HG03378 (cell line): ENCODE data around the gene ARR3.
"Not testable (repeated sequence)": the region's sequence is repeated elsewhere in the genome, so short reads cannot be mapped to it uniquely, and the experiment has no call there.

ENCODE experiments used
- ATAC-seq: cut with Tn5 transposase; IDR thresholded peaks from one replicate; pipeline ENCODE4 v1.9.1; 2021; ENCODE audit warnings: mild to moderate bottlenecking, moderate library complexity; ENCODE audit not compliant: unreplicated experiment

The ARR3 gene

DNA sequence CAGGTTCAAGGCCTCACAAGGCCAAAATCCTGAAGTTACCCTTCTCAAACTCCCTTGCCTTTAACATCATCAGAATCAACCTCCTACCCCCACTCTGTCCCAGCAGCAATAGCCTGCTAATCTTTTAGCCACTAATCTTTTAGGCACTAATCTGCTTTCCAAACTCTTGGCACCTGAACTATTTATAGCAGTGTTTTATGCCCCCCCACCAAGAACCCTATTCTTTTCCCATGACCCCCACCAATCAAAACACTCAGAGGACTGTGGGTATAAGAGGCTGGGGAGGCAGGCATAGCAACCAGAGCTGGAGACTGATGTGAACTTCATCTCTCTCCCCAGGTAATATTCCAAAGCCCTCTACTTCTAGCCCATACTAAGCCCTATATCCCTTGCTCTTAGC, at the start of gene ARR3:
TSS of gene ARR3 (plus strand) at position 301 of the 400 bp plus-strand sequence. CDS start 1,052 bp downstream, outside the sequence.
- no peak for ATAC-seq

DNA sequence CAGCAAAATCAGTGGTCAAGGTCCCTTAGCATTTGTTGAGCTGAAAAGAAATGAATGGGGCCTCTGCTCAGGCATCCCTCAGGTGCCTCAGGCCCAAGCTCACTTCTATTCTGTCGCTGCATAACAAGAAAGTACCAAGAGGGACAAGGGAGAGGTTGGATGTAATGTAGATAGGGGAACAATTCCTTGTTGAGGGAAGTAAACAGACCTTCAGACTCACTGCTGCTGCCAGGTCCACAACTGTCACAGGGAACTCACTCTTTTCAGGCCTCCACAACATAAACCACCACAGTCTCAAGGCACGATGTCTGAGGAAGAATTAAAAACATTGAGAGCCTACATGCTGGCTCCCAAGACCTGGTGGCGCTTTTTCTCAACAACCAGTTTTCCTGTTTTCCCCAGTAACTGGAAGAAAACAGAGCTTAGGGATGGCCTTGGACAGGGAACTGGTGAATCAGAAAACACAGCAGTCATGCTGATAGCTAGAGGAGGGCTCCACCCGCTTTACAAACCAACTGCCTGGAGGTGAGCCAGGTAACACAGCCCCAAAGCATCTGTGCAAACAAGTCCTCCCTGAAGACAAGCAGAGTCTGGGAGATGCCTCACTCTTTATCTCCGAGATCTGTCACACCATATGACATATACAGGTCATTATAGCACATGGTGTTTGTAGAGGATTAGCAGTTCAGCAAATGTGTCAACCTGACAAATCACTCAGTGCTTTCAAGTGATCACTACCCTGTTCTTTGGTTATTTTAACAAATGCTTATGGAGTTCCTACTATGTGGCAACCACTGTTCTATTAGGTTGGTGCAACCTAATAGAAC, 48.0 kb upstream of the ARR3 start:
- no peak for ATAC-seq

DNA sequence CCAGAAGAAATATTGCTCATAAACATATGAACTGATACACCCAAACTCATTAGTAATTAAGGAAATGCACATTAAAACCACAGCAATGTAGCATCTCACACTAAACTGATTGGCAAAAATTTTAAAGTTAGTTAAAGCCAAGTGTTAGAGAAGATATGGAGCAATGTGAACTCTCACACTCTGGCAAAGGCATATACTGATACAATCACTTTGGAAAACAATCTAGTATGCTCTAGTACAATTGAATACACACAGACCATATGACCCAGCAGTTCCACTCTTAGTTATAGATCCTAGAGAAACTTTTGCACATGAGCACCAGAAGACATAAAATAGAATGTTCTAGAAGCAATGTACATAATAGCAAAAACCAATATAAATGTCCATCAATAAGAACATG, 42.1 kb upstream of the ARR3 start:
- no peak for ATAC-seq

DNA sequence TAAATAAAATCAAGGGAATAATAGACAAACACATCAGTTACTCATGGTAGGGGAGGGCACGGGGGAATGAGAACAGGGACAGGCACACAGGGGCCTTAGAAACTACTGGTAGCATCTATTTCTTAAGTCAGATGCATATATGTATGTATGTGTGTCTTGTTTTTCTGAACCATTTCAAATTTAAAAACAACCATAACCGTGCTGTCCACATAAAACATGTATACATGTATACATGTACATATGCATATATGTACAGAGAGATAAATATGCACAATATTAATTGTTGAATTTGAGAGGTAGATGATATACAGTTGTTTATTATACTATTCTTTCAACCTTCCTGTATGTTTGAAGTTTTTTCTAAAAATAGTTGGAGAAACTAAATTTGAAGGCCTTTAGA, 41.4 kb upstream of the ARR3 start:
- ATAC-seq, result no peak

DNA sequence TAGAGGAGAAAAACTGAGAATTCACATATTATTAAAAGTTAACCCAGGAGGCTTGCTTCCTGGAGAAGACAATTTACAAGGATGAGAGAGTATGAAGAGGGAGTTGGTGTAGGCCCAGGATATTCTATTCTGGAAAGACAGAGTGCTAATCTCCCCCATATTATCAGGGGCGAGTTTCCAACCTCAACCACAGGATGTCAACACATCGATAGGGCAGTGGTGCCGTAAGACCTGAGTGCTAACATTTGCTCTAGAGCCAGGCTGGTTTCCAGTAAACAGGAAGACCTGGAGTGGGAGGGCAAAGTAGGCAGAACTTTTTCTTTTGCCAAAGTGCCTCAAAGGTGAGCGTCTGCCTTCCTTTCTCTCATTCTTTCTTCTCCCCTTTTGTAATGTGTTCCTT, 36.5 kb upstream of the ARR3 start:
- ATAC-seq, result no peak

DNA sequence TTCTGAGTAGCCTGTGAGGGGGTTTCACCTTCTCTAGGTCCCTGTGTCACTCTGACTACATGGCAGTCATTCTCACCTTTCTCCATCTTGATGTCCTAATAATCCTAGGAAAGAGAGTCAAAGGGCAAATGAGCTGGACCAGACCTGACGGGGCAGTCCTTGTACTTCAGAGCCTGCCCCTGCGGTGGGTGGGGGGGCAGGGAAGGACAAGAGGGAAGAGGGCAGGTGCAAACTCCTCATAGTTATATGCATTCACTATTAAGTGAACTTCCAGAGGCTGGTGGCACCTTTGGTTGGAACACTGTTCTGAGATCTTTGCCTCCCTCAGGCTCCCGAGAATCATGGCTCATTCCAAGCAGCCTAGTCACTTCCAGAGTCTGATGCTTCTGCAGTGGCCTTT, 33.8 kb upstream of the ARR3 start, which contains the start of gene AWAT1:
TSS of gene AWAT1 (plus strand) at position 301 of the 400 bp plus-strand sequence. CDS start at position 342, 41 bp downstream.
- ATAC-seq, result no peak

DNA sequence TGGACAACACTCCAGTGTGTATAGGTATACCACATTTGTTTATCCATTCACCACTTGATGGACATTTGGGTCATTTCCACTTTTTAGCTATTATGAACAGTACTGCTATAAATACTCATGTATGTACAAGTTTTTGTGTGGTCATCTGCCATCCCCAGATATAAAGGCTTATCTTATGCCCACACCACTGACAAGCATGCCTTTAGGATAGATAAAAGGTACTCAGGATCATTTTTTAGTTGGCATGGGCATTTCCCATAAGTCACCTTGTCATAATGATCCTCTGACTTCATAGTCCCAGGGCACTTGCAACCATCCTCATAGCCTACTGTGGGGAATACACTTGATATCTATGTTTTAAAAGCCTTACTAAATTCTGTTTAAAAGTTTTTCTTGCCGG, 27.4 kb upstream of the ARR3 start:
- no peak for ATAC-seq

DNA sequence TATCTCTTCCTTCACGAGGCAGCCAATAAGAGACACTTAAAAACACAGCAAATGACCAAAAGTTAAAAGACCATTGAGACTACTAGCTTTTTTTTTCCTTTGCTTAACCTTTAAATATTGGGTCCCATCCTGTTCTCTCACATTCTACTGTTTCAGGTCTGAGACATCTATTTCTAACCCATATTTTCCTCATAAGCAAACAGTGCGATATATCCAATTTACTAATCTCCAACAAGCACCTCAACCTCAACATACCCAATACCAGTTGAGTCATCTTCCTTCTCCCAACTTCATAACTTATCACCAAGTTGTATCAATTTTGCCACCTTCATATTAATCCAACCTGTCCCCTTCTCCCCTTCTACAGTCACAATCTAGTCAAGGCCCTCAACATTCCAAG, 26.6 kb upstream of the ARR3 start:
- ATAC-seq, result no peak

DNA sequence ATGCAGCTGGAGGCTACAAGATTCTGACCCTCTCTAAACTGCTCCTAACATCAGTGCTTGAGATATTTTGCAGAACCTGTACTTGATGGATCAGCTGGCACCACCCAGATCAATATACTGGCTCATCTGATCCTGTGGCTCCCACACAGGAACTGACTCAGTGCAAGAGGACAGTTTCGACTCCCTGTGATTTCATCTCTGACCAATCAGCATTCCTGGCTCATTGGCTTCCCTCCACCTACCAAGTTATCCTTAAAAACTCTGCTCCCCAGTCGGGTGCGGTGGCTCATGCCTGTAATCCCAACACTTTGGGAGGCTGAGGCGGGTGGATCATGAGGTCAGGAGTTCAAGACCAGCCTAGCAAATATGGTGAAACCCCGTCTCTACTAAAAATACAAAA, 24.5 kb upstream of the ARR3 start:
- not testable (repeated sequence) for ATAC-seq

DNA sequence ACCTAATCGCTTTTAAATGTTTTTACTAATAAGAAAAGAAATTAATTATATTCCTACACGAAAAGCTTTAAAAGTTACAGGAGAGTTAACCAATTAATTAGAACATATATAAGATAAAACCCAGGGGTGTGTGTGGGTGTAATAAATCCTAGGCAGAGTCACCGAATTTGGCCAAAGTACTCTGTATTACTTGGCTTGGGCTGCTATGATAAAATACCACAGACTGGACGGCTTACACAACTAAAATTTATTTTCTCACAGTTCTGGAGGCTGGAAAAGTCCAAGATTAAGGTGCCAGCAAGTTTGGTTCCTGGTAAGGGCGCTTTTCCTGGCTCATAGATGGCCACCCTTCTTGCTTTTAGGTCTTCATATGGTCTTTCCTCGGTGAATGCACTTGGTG, 23.3 kb upstream of the ARR3 start:
- no peak for ATAC-seq

DNA sequence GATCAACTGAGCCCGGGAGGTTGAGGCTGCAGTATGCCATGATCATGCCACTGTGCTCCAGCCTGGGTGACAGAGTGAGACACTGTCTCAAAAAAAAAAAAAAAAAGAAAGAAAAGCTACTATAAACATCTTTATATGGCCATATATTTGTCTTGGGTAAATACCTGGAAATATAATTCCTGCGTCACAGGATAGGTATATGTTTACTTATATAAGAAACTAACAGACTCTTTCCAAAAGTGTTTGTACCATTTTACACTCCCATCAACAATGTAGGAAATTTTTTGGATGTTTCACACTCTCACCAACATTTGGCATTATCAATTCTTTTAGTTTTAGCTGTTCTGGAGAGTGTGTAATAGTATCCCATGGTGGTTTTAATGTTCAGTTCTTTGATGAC, 20.9 kb upstream of the ARR3 start:
- no peak for ATAC-seq

DNA sequence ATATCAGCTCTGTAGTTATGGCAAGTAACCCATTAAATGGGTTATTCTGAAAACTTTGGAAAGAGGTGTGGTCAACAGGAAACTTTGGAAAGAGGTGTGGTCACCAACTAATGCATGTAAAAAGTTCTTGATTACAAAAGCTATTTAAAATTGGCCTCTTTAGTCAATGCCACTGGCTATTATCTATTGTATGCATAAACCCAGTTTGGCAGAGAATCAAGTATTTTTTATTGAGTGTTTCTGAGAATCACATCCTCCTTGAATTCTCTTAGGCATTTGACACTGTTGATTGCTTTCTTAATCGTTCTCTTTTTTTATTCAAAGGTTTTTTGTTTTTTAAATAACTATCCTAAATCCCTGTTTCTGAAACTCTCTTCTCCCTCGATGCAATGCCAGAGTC, 15.6 kb upstream of the ARR3 start:
- no peak for ATAC-seq

DNA sequence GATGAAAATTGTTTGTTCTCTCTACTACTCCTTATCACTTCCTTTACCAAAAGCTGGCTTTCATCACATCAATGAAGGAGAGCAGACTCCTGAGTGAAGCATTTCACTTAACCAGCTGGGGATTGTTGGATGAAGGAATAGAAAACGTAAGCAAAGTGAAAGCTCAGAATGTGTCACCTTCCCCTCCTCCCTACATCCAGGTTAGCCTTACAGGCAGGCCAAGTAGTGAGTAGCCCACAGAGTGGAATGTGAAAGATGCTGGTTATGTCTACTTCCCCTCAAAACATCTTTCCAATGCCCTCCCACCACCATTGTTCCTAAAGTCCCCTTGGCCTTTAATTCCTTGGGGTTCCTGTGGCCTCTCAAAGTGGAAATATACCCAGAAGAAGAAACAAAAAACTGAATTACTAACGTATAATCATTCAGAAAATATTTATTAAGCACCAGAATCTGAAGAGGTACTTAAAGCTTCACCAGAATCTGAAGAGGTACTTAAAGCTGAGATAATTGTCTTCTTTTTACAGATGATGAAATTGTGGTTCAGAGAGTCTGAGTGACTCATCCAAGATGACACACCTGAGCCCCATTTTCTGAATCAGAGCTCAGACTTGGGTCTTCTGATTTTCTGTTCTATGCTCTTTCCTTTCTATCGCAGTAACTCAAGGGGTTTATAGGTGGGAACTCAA, 14.6 kb upstream of the ARR3 start:
- ATAC-seq, result no peak

DNA sequence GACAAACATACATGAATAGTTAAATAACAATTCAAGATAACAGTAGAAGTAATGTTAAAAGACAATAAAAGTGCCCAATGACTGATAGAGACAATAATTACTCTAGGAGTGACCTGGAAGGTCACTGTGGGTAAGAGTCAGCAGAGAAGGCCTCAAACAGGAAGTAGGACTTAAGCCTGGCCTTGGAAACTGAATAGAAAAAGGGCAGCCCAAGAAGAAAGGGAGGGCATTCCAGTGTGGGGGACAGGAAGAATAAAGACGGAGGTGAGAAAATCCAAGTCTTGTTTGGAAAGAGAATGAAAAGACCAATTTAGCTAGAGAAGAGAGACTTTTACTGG, 14.1 kb upstream of the ARR3 start:
- no peak for ATAC-seq

DNA sequence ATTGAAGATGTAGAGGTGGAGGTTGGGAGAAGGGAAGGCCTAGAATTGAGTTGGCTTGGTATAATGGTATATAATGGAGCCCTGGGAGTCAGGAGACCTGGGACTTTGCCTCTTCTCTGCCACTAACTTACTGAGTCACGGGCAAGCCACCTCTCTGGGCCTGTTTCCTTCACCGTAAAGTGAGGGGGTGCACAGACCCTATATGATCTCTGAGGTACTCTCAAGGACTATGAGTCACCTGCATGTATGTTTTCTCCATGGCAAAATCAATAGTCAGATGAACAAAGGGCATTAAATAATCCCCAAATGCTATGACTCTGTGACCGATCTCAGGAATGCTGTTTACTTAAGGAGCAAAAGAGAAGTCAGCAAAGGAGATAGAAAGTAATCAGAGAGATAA, 13.2 kb upstream of the ARR3 start:
- ATAC-seq, result no peak

DNA sequence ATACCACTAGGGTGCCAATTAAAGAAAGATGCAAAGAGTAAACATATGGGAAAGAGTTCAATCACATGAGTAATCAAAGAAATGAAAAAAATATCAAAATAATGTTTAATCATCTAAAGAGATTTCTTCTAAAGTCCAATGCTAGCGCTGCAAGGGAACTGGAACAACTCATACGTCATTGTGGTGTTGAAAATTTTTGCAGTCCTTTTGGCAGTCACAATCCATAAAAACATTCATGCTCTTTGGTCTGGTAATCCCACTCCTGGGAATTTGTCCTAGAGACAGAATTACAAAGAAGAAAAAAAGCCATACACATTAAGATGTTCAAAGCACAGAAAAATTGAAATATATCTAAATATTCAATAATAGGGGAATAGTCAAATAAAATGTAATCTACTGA, 12.7 kb upstream of the ARR3 start:
- no peak for ATAC-seq

DNA sequence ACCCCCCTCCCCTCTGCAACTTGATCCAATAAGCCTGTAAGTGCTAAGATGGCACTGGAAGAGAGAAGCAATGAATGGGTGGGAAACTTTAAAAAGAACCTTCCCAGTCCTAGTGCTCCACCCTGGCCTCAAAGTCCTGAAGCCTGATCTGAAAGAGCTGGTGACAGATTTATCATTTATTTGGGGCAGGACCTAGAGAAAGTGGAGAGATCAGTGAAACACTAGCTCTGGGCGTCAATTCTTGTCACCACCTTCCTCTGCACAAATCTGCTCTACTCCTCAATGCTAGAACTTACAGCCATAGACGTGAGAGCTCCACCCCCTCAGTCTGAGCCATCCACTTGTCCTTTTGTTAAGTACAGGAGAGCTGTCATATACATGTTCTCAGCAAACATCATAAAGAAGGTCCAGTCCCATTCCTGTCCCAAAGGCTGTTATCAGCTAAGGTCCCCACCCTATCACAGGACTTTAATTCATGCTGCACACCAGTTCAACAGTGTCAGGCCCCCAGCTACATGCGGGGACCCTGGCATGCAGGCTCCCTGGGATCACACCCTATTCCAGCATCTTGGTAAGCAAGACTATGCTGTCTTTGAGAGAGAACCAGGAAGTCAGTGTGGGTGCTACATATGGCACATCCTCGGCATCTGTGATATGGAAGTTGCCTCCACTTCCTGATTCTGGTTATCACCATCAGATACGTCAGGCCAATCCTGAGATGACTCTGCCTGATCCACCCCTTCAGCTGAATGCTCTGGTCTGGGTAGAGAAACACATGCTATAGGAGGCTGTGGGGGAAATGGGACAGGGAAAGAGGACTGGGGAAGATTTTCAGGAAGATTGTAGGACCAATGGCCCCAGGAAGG, 10.5 kb upstream of the ARR3 start:
- ATAC-seq, result no peak

DNA sequence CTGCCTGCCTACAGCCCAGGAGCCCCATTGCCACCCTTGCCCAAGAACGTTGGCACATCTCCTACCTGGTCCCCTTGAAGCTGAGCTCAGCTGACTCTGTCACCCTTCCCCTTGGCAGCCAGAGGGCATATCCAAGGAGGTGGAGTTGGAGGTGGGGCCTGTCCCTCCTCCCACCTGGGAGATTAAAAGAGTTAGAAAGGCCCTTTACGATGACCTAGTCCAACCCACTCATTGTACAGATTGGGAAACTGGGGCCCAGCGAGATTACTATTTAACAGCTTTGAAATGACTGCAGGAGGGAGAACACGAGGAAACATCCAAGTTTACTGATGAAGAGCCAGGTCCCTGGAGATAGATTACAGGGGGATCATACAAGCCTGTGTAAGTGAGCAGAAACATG, 8.0 kb upstream of the ARR3 start, which contains the start of gene P2RY4:
TSS of gene P2RY4 (minus strand) at position 101 of the 400 bp plus-strand sequence. CDS start 580 bp downstream, outside the sequence.
- no peak for ATAC-seq

DNA sequence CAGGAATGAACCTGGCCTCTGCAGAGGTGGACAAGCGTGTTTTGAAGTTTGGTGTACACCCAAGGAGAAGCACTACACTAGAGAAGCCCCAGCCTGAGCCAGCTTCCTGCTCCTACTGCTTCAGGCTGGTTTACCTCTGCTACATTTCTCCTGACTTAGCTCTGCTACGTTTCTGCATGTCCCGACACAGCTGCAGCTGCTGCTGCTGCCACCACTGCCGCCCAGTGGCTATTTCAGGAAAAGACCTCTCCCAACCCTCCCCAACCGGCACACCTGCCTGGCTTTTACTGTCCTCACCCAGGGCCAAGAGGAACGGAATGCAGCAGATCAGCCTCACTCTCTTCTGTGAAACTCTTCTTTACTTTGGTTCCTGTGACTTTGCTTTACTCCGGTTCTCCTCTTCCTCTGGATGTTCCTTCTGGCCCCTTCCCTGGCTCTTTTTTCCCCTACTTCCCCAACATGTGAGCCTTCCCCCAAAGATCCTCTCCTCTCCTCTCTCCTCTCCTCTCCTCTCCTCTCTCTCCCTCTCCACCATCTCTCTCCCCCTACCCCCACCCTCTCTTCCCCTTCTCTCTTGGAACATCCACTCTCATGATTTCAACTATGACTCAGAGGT, 5.1 kb upstream of the ARR3 start:
- no peak for ATAC-seq

DNA sequence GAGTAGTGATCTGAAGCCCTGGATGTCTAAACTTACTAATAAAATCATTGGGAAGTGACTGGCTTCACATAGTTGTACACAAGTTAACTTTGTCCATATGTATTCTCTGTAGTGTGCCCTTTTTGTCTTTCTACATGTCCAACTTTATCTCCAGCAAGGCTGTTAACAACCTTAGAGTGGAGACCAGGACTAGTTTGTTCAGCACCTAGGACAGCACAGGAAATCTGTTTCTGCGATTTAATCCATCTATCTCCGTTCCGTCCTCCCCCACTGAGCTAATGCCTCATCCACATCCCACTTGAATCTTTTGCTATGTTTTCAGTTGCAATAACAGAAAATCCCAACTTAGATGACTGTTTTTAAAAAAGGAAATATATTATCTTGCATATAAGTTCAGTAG, 3.4 kb upstream of the ARR3 start:
- ATAC-seq, result no peak

DNA sequence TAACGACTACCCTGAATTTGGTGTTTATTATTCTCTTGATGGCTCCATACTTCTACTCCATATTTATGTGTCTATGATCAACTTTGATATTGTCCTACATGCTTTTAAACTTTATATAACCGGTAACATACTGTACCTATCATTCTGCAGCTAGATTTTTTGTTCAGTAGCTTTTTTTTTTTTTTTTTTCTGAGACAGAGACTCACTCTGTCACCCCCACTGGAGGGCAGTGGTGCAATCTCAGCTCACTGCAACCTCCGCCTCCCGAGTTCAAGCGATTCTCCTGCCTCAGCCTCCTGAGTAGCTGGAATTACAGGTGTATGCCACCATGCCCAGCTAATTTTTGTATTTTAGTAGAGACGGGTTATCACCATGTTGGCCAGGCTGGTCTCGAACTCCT, 5.9 kb downstream of the ARR3 start:
- not testable (repeated sequence) for ATAC-seq
